Fibroblast of skin of right quadriceps (primary cell): ENCODE results near the gene GGPS1.
"Not testable (repeated sequence)": the region's sequence is repeated elsewhere in the genome, so short reads cannot be mapped to it uniquely, and the experiment has no call there.

ENCODE experiments used
- DNase-seq: peaks from one replicate; pipeline ENCODE4 v3.0.0-alpha.2; 2013

Gene GGPS1

GRCh38 chr1:235328271-235329138 is at the start of gene GGPS1:
GGPS1 (plus strand) TSS chr1:235328570; CDS start chr1:235335265, 6,695 bp downstream.
- DNase-seq: peak; percentile 100

- DNase-seq: no peak
Measured at GRCh38 chr1:235278915-235279292, 49.5 kb upstream of the GGPS1 start.

GRCh38 chr1:235279694-235280093 is 48.7 kb upstream of the GGPS1 start:
- no peak for DNase-seq

GRCh38 chr1:235280467-235280866 is 47.9 kb upstream of the GGPS1 start:
- no peak for DNase-seq

GRCh38 chr1:235283636-235284035 is 44.7 kb upstream of the GGPS1 start:
- not testable (repeated sequence) for DNase-seq

- DNase-seq: no peak
Measured at GRCh38 chr1:235284231-235284769, 44.1 kb upstream of the GGPS1 start.

- DNase-seq: no peak
Measured at GRCh38 chr1:235286667-235287066, 41.7 kb upstream of the GGPS1 start.

GRCh38 chr1:235287208-235287882 is 41.0 kb upstream of the GGPS1 start:
- no peak for DNase-seq

GRCh38 chr1:235289859-235290739 is 38.3 kb upstream of the GGPS1 start:
- no peak for DNase-seq

GRCh38 chr1:235290740-235291502 is 37.4 kb upstream of the GGPS1 start:
- no peak for DNase-seq

GRCh38 chr1:235291599-235292091 is 36.7 kb upstream of the GGPS1 start:
- DNase-seq: no peak

GRCh38 chr1:235292790-235293189 is 35.6 kb upstream of the GGPS1 start:
- no peak for DNase-seq

GRCh38 chr1:235293322-235293942 is 34.9 kb upstream of the GGPS1 start:
- no peak for DNase-seq

- DNase-seq: no peak
Measured at GRCh38 chr1:235295902-235296350, 32.4 kb upstream of the GGPS1 start.

- DNase-seq: no peak
Measured at GRCh38 chr1:235296729-235297128, 31.6 kb upstream of the GGPS1 start.

GRCh38 chr1:235297579-235297978 is 30.8 kb upstream of the GGPS1 start:
- no peak for DNase-seq

- DNase-seq: no peak
Measured at GRCh38 chr1:235298758-235299157, 29.6 kb upstream of the GGPS1 start.

- no peak for DNase-seq
Measured at GRCh38 chr1:235299169-235299858, 29.1 kb upstream of the GGPS1 start.

- no peak for DNase-seq
Measured at GRCh38 chr1:235302143-235302542, 26.2 kb upstream of the GGPS1 start.

- peak; percentile 11 for DNase-seq
Measured at GRCh38 chr1:235304549-235305451, 23.6 kb upstream of the GGPS1 start.
